ENCODE measurements around the gene CCBE1.
"Not testable (repeated sequence)": the region's sequence is repeated elsewhere in the genome, so short reads cannot be mapped to it uniquely, and the experiment has no call there.

CCBE1 gene

DNA sequence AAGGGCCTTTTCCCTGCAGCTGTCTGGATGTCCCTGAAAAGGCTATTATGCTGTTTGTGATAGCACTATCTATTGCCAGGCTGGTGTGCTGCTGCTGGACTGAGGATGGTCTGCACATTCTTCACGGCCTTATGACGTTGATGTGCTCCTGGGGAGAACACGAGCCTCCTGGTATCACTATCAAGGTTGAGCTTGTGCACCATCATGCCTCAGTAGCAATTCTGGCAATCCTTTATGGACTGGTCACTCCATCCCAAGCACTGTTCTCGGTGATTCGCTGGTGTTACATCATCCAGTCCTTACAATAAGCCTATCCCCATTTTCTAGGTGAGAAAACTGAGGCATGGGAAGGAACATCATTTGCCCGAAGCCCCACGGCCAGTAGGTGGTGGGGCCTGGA, 18.2 kb upstream of the CCBE1 start:
- no peak for DNase-seq

DNA sequence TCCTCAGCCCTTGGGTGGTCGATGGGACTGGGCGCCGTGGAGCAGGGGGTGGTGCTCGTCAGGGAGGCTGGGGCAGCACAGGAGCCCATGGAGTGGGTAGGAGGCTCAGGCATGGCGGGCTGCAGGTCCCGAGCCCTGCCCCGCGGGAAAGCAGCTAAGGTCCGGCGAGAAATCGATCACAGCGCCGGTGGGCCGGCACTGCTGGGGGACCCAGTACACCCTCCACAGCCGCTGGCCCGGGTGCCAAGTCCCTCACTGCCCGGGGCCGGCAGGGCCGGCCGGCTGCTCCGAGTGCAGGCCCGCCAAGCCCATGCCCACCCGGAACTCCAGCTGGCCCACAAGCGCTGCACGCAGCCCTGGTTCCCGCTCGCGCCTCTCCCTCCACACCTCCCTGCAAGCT, 16.9 kb upstream of the CCBE1 start:
- DNase-seq: not testable (repeated sequence)

DNA sequence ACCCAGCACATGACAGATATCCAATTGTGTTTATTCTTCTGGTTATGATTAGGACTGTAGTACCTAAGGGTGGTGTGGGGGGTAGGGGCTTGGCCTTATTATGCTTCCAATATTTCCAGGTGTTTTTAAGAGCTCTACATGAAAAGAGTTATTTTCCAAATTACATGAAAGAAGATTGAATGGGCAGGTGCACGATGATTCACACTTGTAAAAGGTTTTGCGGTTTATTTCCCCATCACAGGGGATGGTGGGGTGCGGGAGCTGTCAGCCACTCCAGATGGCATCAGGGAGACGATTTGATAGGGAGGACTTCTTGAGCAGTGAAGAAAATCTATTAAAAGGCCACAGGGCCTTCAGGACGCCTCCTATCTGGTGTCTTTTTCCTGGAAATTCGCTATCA, 15.1 kb upstream of the CCBE1 start:
- DNase-seq: no peak

DNA sequence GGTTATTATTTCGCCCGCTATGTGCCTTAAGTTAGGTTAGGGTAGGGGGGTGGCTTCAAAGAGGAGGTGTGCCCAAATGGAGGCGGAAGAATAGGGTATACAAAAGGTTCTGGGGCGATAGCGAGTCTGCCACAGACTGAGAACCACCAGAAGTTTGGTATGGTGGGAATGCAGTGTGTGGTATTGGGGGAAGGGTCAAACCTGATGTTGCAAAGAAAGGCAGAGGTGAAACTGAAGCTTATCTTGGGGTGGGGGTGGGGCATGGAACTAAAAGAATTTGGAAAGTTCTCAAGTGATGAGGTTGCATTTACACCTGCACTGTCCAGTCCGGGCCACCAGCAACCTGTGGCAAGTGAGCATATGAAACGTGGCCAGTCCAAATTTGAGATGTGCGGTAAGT, 11.8 kb upstream of the CCBE1 start:
- no peak for DNase-seq

DNA sequence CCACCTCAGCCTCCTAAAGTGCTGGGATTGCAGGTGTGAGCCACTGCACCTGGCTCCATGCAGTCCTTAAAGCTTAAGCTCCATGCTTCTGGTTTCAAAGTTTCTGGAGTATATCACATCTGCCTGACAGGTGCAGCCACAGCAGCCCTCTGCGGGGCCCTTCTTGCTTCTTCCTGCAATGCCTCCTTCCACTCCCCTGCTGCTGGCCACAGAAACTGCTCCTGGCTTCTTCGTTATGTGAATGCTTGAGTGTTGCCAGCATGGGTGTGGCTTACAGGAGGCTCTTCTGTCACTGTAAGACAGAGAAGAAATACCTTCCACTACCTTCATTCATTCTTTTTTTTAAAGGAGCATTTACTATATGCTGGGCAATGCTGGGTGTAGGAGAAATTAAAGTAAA, 10.1 kb upstream of the CCBE1 start:
- DNase-seq: no peak

DNA sequence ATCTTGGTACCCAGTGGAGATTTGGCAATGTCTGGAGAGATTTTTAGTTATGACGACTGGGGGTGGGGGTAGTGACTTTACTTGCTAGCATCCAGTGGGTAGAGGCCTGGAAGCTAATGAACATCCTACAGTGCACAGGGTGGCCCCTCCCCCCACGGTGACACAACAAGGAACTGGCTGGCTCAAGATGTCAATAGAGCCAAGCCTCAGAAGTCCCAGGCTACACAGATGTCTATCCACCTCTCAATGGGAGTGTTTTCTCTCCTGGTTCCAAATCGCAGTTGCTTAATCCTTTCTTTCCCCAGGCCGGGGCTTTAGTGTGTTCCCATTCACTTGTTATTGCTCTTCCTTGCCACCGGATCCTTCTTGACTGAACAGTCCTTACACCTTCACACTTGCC, 9.3 kb upstream of the CCBE1 start:
- DNase-seq: no peak

DNA sequence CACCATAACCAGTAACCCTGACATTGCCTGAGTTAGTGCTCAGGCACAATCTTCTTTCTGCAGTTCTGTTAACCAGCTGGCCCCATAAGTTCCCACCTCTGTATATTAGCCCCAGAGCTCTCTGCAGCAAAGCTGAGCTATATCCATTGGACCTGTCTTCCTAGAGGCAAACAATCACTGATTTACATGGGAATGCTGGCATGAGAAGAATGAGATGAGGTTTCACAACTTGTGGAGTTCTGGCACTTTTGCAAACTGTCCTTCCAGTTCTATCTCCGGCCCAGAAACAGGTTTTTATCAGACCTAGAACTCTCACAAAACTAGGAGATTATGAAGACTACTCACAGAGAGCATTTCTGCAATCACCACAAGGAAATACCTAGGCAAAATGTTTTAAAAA, 7.9 kb upstream of the CCBE1 start:
- DNase-seq: peak; percentile 44

DNA sequence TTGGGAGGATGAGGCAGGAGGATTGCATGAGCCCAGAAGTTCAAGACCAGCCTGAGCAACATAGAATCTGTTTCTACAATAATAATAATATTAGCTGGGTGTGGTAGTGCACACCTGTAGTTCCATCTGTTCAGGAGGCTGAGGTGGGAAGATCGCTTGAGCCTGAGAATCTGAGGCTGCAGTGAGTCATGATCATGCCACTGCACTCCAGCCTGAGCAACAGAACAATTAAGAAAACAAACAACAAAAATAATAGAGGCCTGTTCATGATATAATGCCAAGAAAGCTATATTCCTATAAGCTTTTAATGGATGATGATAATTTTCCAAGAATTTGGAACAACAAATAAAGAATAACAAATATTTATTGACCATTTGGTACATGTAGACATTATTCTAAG, 6.9 kb upstream of the CCBE1 start:
- DNase-seq: no peak

DNA sequence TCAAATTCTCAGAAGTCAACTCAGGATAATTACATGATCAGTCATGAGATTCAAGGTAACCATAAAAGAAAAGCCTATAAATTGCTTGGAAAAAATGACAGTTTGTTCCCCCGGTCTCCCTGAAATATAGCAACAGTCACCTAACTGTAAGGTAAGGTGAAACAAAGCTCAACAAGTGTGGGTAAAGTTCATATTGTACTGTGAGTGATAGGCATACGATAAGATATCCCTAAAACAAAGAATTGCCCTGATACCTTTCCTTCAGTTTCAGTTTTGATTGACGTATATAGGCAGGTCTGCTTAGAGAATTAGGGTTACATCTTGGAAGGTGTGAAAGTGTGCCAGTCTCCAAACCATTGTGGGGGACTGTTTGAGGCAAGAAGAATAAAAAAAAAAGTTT, 4.0 kb upstream of the CCBE1 start:
- DNase-seq: no peak

DNA sequence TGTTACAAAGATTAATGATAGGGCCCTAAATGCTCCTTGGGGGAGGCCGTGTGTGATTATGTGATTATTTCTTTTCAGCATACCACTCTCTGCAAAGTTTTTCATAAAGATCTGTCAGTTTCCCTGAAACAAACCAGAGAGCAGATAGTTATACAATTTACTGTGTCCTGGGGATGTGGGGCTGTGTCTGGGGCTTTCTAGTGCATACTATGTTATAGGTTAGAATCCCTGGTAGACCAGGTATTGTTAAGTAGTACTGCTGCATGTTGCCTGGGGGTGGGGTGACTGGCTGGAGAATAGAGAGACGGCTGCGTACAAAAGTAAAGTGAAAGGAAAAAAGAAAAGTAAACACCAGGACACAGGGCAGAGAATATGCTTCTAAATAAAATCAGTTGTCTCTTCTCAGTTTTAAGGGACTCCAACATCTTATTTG, 3.3 kb upstream of the CCBE1 start:
- DNase-seq: no peak

DNA sequence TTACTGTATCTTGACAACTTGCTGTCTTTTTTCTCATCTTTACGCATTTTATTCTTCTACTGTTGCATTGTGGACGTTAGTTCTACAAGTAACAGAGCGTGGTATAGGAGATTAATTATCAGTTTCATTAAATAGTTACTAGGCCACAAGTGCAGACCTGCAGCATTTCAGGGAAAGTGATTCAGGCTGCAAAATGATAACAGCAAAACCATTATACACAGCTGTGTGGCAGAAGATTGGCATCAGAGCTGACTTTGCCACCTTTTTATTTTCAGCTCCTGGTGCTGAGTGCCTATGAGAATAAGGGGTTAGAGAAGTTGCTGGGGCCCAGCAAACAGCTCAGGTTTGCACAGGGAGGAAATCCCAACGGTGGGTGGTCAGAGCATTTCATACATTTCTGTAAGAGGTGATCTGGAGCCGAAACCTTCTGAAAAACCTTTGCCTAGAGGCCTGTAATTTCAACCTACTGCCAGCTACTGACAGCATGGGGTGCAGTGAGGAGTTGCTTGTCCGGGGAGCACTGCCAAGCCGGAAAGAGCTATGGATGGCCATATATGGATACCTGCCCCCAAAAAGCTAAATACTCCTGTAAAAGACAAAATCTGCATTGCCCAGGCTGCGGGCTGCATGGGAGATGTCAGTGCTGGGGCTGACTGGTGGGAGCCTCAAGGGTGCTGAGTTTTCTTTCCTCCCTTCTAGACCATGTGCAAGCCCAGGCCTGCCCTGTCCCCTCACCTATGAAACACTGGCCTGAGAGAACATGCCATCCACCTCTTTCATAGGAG, 2.7 kb upstream of the CCBE1 start:
- no peak for DNase-seq

DNA sequence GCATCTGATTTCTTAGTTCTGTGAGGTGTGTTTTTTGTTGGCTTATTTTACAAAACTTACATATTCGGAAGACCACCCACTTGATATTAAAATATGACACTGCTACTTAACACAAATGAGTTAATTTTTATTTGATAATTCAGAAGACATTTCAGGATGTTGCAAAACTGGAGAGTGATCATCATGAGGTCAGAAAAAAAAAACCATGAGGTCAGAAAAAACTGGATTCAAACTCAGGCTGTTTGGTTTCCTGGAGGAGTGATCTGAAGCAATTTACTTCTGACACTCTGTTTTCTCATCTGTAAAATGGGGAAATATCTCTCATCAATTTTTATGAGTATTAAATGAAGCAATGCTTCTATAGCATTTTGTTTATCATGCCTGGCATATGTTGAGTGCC, 1.8 kb upstream of the CCBE1 start:
- no peak for DNase-seq

DNA sequence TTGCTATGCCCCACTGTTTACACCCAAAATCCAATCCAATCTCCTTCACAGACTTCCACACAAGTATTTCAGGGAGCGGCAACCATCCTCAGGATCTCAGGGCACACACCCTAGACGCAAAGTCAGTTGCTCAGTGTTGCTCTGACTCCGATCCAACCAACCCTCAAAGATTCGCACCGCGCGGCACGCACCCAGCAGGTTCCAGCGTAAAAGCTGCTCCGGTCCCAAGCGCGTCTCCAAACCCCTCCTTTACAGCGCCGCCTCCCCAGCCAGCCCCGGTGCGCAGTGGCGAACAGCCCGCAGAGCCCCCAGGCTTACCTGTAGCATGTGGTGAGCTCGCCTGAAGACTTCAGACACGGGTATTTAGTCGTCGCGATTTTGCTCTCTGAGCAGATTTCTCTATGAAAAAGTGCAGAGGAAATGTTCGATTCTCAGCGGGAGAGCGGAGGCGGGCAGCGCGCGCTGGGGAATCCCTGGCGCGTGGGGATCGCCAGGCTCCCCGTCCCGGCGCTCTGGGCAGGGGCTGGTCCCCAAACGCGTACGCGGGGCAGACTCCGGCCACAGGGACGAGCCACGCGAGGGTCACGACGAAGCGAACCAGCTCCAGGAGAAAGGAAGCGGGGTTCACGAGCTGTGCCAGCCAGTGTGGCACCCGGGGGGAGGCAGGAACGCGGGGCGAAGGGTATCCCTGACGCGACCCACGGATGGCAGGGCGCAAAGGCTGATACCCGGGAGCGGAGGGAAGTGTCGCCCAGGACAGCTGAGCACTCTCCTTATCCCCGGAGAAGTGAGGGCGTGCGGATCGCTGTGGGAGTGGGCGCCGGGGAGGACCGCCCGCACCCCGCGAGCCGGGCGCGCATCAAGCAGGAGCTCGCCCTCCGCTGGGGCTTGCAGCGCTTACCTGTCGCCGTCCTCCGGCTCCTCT, 650 bp downstream of the CCBE1 start:
- DNase-seq: peak; percentile 51

DNA sequence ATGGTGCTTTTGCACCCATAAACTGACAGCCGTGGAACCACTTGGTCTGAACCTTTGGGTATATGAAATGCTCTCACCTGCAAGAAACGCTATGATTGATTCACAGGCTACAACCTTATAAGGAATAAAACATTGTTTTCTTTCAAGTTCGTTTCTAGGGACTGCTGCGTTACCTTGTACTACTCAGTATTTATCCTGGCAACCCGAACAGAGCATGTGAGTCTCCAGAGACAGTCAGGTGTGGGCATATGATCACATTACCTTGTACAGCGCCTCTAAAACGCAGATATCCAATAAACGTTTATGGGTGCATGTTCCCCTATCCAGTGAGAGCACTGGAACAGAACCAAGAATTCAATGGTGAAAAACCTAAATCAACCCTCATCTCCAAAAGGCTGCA, 1.7 kb downstream of the CCBE1 start:
- DNase-seq: no peak

DNA sequence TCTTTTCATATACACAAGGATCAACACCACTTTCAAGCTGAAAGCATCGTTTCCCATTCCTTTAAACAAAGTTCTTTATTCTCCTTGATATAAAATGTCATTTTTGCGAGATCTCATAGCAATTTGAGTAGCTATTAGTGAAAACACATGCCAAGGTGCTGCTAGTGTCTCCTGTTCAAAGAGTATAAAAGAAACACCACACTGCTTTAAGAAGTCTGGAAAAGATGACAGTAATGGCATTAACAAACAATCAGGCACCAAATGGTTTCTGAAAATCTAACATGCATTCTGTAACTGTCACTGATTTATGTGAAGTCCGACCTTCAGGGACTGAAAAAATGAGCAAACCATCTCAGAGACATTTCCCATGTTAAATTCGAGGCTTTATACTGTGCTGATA, 2.4 kb downstream of the CCBE1 start:
- DNase-seq: no peak

DNA sequence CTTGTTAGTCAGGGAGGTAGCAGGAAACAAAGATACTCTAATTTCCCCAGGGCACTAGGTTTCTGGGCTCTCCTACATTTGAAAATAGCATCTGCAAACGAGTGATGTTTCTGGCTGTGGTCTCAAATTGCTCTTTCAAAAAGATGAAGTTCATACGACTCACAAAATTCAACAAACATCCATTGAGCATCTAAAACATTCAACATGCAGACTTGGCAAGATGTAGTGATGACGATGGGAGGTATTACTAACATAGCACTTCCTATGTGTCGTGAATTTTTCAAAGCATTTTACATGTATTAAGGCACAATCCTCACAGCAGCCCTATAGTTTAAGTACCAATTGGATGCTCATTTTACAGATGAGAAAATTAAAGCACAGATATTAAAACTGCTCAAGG, 5.2 kb downstream of the CCBE1 start:
- DNase-seq: peak; percentile 76

DNA sequence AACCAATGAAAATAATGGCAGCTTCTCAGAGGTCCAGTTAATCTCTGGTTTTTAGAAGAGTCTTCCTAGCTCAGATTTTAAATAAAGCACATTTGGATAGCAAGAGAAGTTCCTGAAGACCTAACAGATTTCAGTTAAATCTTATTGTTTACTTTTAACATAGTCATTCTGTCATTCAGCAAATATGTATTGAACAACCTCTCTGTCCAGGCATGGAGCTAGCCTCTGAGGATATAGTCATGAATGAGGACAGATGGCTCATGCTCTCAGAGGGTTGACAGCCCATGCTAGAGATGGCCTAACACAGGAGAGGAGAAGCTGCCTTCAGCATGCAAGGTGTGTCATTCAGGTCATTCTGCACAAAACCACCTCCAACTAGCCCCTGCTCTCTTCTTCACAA, 6.2 kb downstream of the CCBE1 start:
- DNase-seq: peak; percentile 94

DNA sequence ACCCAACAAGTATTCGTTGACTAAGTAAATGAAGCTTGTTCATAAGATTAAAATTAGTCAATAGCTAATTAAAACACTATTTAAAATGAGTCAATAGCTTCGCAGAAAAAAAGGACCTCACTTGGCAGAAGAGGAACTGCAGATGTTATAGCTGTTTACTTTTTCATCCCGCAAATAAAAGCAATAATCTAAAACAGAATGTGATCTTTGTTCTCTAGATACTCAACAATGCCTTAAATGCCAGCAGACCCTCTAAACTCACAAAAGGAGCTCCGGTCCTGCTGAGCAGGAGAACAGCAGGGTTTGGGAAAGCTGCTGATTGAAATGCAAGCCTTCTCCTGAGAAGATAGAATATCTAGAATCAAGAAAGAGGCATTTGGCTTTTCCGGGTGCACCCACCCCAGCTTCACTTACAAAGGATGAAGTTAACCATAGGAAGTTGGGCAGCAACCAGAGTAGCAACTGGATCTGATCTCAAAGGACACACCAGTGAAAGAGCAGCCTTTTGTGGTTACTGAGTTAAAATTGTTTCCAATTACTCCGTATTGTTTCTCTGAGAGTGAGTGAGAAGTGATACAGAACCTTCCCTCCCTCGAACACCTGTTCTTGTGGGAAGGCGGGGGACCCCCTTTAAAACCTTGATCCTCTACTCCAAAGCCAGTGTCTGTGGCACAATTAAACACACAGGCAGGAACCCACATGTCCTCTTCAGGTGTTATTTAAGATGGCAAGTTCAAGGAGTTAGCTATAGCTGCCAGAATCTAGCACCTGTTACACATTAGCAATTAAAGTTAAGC, 6.8 kb downstream of the CCBE1 start:
- DNase-seq: peak; percentile 27

DNA sequence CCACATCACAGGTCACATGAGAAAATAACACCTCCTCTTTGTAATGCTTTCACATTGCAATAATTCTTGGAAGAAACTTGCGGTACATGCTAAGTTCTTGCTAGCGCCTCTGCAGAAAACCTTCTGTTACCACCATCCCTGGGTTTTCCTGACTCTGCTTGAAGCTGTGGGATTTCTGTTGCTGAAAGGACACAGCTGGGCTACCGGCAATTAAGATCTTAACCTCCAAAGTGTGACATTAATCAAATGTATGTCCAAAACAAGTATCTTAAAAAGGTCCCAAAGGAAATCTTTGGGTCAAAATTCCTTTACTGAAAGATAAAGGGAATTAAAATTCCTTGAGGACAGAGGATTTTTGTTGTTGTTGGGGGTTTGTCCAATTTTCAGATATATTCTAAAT, 7.5 kb downstream of the CCBE1 start:
- peak; percentile 37 for DNase-seq

DNA sequence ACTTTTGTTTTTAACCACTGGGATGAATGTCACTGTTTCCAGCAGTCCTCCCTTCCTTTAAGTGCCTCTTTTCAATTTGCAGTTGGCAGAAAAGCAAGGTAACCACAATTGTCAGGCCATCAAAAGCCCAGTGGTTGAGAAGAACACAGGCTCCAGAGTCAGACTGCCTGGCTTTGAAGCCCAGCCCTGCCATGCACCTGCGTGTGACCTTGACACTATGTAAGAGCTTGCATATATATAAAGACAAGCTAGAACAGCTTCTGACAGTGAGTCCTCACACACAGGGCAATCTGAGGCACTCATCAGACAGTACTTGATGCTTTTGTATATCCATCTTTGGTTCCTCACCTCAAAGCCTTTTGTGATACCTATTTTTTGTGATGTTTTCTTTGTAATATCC, 11.0 kb downstream of the CCBE1 start:
- DNase-seq: no peak

DNA sequence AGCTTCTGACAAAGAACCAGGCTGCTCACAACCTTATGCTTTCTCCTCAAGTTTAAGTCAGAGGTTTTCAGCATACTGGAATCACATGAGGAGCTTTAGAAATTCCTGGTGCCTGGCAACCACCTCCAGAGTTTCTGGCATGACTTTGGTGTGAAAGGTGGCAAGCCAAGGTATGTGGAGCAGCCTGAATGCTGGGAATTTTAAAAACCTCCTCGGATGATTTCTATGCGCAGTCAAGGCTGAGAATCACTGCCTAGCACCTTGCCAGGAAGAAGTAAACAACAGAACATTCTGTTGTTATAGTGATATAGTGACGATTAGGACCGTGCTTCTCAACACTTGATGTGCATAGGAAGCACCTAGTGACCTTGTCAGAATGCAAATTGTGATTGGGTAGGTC, 11.7 kb downstream of the CCBE1 start:
- no peak for DNase-seq

DNA sequence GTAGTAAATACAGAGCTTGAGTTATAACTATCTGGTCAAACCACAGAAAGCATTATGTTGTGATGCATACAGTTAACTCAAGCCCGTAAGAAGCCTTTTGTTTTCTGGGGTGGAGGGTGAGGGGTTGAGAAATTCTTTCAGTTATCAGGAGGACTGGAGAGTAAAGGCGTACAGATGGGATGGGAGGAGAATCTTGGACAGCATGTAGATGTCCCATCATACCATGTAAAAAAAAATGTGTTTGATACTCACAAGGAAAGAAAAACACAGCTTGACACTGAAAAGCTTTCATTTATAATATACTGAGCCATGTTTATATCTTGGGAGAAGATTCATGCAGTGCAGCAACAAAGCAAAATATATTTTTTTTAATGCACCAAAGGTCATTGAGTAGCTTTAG, 12.4 kb downstream of the CCBE1 start:
- DNase-seq: no peak

DNA sequence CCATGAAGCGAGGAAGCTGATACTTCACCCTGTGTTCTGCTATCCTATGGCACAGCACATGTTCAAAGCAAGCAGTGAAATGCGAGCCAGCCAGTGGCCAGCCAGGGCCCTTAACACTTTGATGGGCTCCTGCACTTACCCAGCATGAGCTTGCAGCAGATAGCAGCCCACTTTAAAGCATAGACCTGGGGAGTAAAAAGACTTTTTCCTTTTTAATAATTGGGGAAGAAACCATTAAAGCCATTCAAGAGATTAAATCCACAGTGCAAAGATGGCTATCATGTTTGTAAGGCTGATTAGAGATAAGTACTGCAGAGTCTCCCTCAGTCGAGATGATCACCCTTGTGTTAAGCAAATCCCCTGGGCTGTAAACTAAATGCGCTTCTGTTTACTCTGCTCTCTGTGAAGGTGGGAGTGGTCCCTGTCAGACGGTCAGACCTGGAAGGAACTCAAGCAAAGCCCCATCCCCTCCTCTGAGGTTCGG, 15.7 kb downstream of the CCBE1 start:
- no peak for DNase-seq

Data from fibroblast of skin of abdomen (primary cell).